ENCODE results near the gene GFOD1. TPM values are rescaled to one million over a fixed set of nuclear protein-coding genes. Genes with fewer than 3 reads are reported as not detected.

GFOD1 gene
- total RNA-seq, 1 experiment from 2014 or later, result 6.1 TPM

DNA sequence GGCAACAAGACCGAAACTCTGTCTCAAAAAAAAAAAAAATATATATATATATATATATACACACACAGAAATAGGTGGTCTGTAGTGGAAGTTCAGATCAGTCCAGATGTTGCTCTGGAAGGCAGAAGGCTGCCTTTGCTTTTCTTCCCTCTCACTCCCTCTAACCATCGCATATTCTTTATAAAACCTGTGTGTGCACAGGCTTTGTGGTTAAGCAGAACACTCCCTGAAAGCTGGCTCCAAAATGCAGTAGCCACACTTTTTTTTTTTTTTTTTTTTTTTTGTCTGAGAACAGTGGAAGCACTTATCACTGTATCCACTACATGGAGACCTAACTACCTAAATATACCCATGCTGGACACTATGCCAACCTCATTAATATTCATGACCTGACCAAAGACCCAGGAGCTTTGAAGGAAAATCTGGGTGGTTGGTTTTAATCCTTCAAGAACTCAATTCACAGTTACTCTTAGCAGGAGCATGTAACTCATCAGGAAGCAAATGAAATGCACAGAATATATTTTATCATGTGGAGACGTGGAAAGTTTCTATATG lies 20.0 kb upstream of the GFOD1 start:
- Histone ChIP-seq H2BK120ac (ENCODE audit: low read depth, low read length, poor library complexity, severe bottlenecking) (no peak overlapping the region), H2AFZ (ENCODE audit: low read length) (no peak overlapping the region), H4K8ac (replicated peaks; ENCODE audit: insufficient read length, low read depth, low read length) (no peak overlapping the region), H4K5ac (ENCODE audit: insufficient read length, low read depth, low read length) (no peak overlapping the region), H3K79me1 (ENCODE audit: insufficient read depth, low read depth, low read length, poor library complexity, severe bottlenecking) (no peaks in the 10 kb centered on the region), H3K18ac (ENCODE audit: insufficient read length, low read depth, low read length) (no peak overlapping the region), H3K56ac (ENCODE audit: insufficient read length, low read depth, low read length) (no peak overlapping the region), H4K20me1 (ENCODE audit: control insufficient read depth, insufficient read depth, insufficient read length) (no peaks in the 10 kb centered on the region), H3K27me3 (ENCODE audit: insufficient read depth, low read length) (no peaks in the 10 kb centered on the region), H2BK20ac (ENCODE audit: low read depth, low read length, poor library complexity, severe bottlenecking) (no peak overlapping the region), H3K79me2 (ENCODE audit: insufficient read depth, low read length) (no peaks in the 10 kb centered on the region), H3K9me3 (ENCODE audit: control insufficient read depth, low read depth, low read length) (no peaks in the 10 kb centered on the region), H3K4me2 (ENCODE audit: insufficient read depth, insufficient read length, low read length) (no peak overlapping the region), H3K9ac (ENCODE audit: extremely low read depth, insufficient read length, low read length) (no peak overlapping the region), H3K27ac (ENCODE audit: insufficient read length, low read depth, low read length) (no peak overlapping the region), H3K23me2 (ENCODE audit: insufficient read length, low read depth, low read length, poor library complexity, severe bottlenecking) (no peaks in the 10 kb centered on the region), H3K4me1 (ENCODE audit: insufficient read depth, low read length) (no peaks in the 10 kb centered on the region), H2AK5ac (ENCODE audit: insufficient read length, low read length) (no peak overlapping the region), H4K91ac (ENCODE audit: insufficient read length, low read depth, low read length) (no peak overlapping the region), H3K23ac (ENCODE audit: insufficient read length, low read depth, low read length) (no peak overlapping the region), H2BK5ac (ENCODE audit: insufficient read length, low read length) (no peak overlapping the region), H3K4ac (ENCODE audit: low read depth, low read length) (no peak overlapping the region), H3T11ph (ENCODE audit: low read length) (no peak overlapping the region), H3K14ac (ENCODE audit: insufficient read depth, low read length) (no peak overlapping the region), H2BK12ac (ENCODE audit: insufficient read length, low read depth, low read length) (no peak overlapping the region), H2BK15ac (ENCODE audit: low read depth, low read length) (no peak overlapping the region)
- Mint-ChIP-seq H3K27me3 (ENCODE audit: low read depth) (no peaks in the 10 kb centered on the region; the same call in 1 of the 2 replicates), H3K36me3 (ENCODE audit: insufficient read depth in 1 of 3, low read depth in 3 of 3) (peaks cover 0 to 2% (median 1%) of the 10 kb centered on the region in 3 experiments; a peak in 2 of 7 replicates), H3K4me3 (no peak overlapping the region), H3K9me3 (peaks cover 0 to 2% of the 10 kb centered on the region in 2 experiments; a peak in 3 of 5 replicates), H3K27ac (no peak overlapping the region), H3K4me1 (peaks cover 0 to 2% of the 10 kb centered on the region in 2 experiments; a peak in 1 of 4 replicates)
- no peak for DNase-seq
- WGBS (ENCODE audit: extremely low coverage, insufficient read length, low lambda C conversion rate), result no CpG with 5 or more reads among the region's 3 CpGs
- TF ChIP-seq, protein P1, sequence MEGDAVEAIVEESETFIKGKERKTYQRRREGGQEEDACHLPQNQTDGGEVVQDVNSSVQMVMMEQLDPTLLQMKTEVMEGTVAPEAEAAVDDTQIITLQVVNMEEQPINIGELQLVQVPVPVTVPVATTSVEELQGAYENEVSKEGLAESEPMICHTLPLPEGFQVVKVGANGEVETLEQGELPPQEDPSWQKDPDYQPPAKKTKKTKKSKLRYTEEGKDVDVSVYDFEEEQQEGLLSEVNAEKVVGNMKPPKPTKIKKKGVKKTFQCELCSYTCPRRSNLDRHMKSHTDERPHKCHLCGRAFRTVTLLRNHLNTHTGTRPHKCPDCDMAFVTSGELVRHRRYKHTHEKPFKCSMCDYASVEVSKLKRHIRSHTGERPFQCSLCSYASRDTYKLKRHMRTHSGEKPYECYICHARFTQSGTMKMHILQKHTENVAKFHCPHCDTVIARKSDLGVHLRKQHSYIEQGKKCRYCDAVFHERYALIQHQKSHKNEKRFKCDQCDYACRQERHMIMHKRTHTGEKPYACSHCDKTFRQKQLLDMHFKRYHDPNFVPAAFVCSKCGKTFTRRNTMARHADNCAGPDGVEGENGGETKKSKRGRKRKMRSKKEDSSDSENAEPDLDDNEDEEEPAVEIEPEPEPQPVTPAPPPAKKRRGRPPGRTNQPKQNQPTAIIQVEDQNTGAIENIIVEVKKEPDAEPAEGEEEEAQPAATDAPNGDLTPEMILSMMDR (conservative IDR thresholded peaks at IDR 0.05), result no peak
